Mononuclear cell (primary cell): ENCODE results near the gene BOLA1. TPM values are rescaled to one million over a fixed set of nuclear protein-coding genes. Genes with fewer than 3 reads are reported as not detected.
"Not testable (repeated sequence)": the region's sequence is repeated elsewhere in the genome, so short reads cannot be mapped to it uniquely, and the experiment has no call there.

Source experiments
- H3K27me3 ChIP-seq: 2 replicates; pipeline ENCODE4 v1.6.0; 2011; ENCODE audit warnings: low read length, control low read depth; ENCODE audit not compliant: insufficient read depth
- H3K4me1 ChIP-seq: 2 replicates; pipeline ENCODE4 v1.5.1; 2011; ENCODE audit warnings: mild to moderate bottlenecking, low read length, control low read depth; ENCODE audit not compliant: insufficient read depth
- H3K4me3 ChIP-seq: 2 replicates; pipeline ENCODE4 v1.5.1; 2011; ENCODE audit warnings: mild to moderate bottlenecking, low read length, moderate library complexity
- H3K9me3 ChIP-seq: 2 replicates; pipeline ENCODE4 v1.5.1; 2011; ENCODE audit warnings: low read depth, mild to moderate bottlenecking, control low read depth, low read length
- total RNA-seq: library from RNA; depleted of rRNA; stranded (reverse); fragments of >200 nt; gene quantifications from one replicate; pipeline ENCODE4 v1.2.3, GENCODE V29; 2012

BOLA1 gene
- total RNA-seq, 1 donor = 4.0 TPM

- Histone ChIP-seq H3K27me3 (no peaks in the 10 kb centered on the region), H3K4me3 (no peak within 1 kb of the TSS), H3K9me3 (no peaks in the 10 kb centered on the region), H3K4me1 (peaks cover 40% of the 10 kb centered on the region)
Observed at GRCh38 chr1:149936170-149936991, 37.0 kb downstream of the BOLA1 start, which contains the start of gene MTMR11. MTMR11 (minus strand) TSS chr1:149936879; CDS start chr1:149936647, 232 bp downstream.

GRCh38 chr1:149936992-149937705, 37.8 kb downstream of the BOLA1 start:
- no peak overlapping the region for H3K4me3 ChIP-seq
- no peaks in the 10 kb centered on the region for H3K9me3 ChIP-seq
- no peaks in the 10 kb centered on the region for H3K27me3 ChIP-seq
- H3K4me1 ChIP-seq = peaks cover 32% of the 10 kb centered on the region

- Histone ChIP-seq H3K4me3 (no peak overlapping the region), H3K4me1 (peaks cover 28% of the 10 kb centered on the region)
Observed at GRCh38 chr1:149937759-149938158, 38.4 kb downstream of the BOLA1 start.

GRCh38 chr1:149938668-149939003, 39.3 kb downstream of the BOLA1 start:
- H3K4me1 ChIP-seq = peaks cover 28% of the 10 kb centered on the region
- not testable (repeated sequence) for H3K27me3 ChIP-seq, H3K4me3 ChIP-seq, H3K9me3 ChIP-seq

More at GRCh38 chr1:149937759-149938158, 38.4 kb downstream of the BOLA1 start:
- Histone ChIP-seq H3K27me3 (no peaks in the 10 kb centered on the region), H3K9me3 (no peaks in the 10 kb centered on the region)

GRCh38 chr1:149940427-149940826, 41.1 kb downstream of the BOLA1 start:
- Histone ChIP-seq H3K27me3 (no peaks in the 10 kb centered on the region), H3K4me3 (no peak overlapping the region), H3K9me3 (no peaks in the 10 kb centered on the region), H3K4me1 (peaks cover 28% of the 10 kb centered on the region)

- no peaks in the 10 kb centered on the region for H3K27me3 ChIP-seq
- peaks cover 28% of the 10 kb centered on the region for H3K4me1 ChIP-seq
- no peaks in the 10 kb centered on the region for H3K9me3 ChIP-seq
- no peak overlapping the region for H3K4me3 ChIP-seq
Observed at GRCh38 chr1:149942207-149942606, 42.8 kb downstream of the BOLA1 start.

GRCh38 chr1:149942885-149943284, 43.5 kb downstream of the BOLA1 start:
- peaks cover 21% of the 10 kb centered on the region for H3K4me1 ChIP-seq
- no peaks in the 10 kb centered on the region for H3K27me3 ChIP-seq
- no peak overlapping the region for H3K4me3 ChIP-seq

GRCh38 chr1:149945206-149945605, 45.8 kb downstream of the BOLA1 start:
- Histone ChIP-seq H3K4me1 (no peaks in the 10 kb centered on the region), H3K9me3 (no peaks in the 10 kb centered on the region), H3K27me3 (no peaks in the 10 kb centered on the region), H3K4me3 (no peak overlapping the region)

More at GRCh38 chr1:149942885-149943284, 43.5 kb downstream of the BOLA1 start:
- H3K9me3 ChIP-seq = no peaks in the 10 kb centered on the region

- Histone ChIP-seq H3K4me1 (no peaks in the 10 kb centered on the region), H3K9me3 (no peaks in the 10 kb centered on the region), H3K4me3 (no peak overlapping the region), H3K27me3 (no peaks in the 10 kb centered on the region)
Observed at GRCh38 chr1:149949911-149950310, 50.5 kb downstream of the BOLA1 start.

Other genes with a start within 250 kb of the BOLA1 start
- 26.2 TPM for gene FCGR1A, start 116.9 kb upstream of the BOLA1 start, total RNA-seq
- gene SV2A, start 18.3 kb downstream of the BOLA1 start, total RNA-seq = 0.73 TPM
- 17.7 TPM for gene SF3B4, start 28.2 kb downstream of the BOLA1 start, total RNA-seq
- gene MTMR11, start 37.3 kb downstream of the BOLA1 start, total RNA-seq = 22.9 TPM
- 1.5 TPM for gene OTUD7B, start 111.2 kb downstream of the BOLA1 start, total RNA-seq
- gene VPS45, start 168.2 kb downstream of the BOLA1 start, total RNA-seq = 11.5 TPM